SK-N-SH (cell line): Measurements from ENCODE around the gene OR8A1. TPM values are rescaled to one million over a fixed set of nuclear protein-coding genes. Genes with fewer than 3 reads are reported as not detected.

ENCODE experiments used
- CTCF ChIA-PET: fragments of 300-600, 350-600 bp; formaldehyde crosslinking; extraction: SDS; loops from one replicate; lab custom pipeline; 2021; lab: Yijun Ruan, JAX
- POLR2A ChIA-PET: fragments of 350-600 bp; sonication (Branson Sonifier 250); formaldehyde crosslinking; extraction: SDS; loops from one replicate; lab custom pipeline; 2020; ENCODE audit warnings: antibody characterized with exemption, inconsistent platforms; lab: Yijun Ruan, JAX
- DNase-seq: peaks from one replicate; pipeline ENCODE4 v3.0.0; 2012
- H2AFZ ChIP-seq: fragments of 200-600 bp; sonication (generic); 2 replicates; pipeline ENCODE4 v1.8.1; 2016; ENCODE audit warnings: antibody characterized with exemption, mild to moderate bottlenecking, low read depth
- H3F3A ChIP-seq: fragments of 200-600 bp; sonication (generic); replicated peaks from 2 replicates; pipeline ENCODE3; 2016; ENCODE audit warnings: antibody characterized with exemption, mild to moderate bottlenecking; ENCODE audit not compliant: insufficient read depth
- H3K27ac ChIP-seq, 2 experiments: fragments of 200-500 bp in 1 of 2; fragments of 200-600 bp in 1 of 2; sonication (Bioruptor generic) in 1 of 2; sonication (generic), shearing (Covaris generic) in 1 of 2; 2 replicates each; pipeline versions ENCODE4 v1.5.1 to v1.6.1; 2014 to 2016; ENCODE audit warnings: low read depth in 2 of 2, inconsistent platforms in 1 of 2, low read length in 1 of 2, mild to moderate bottlenecking in 1 of 2, mixed read lengths in 1 of 2
- H3K27me3 ChIP-seq: fragments of 200-600 bp; sonication (generic), shearing (Covaris generic); 2 replicates; pipeline ENCODE4 v1.6.1; 2016; ENCODE audit warnings: mixed run types; ENCODE audit not compliant: insufficient read depth
- H3K36me3 ChIP-seq, 2 experiments: fragments of 200-500 bp in 1 of 2; fragments of 200-600 bp in 1 of 2; sonication (Bioruptor generic) in 1 of 2; sonication (generic) in 1 of 2; replicated peaks in 1 of 2; 2 replicates each; pipeline versions ENCODE3 to v1.5.1; 2014 to 2016; ENCODE audit warnings: low read length in 1 of 2, mild to moderate bottlenecking in 1 of 2; ENCODE audit not compliant: insufficient read depth in 2 of 2, control insufficient read depth in 1 of 2
- H3K4me1 ChIP-seq, 2 experiments: fragments of 200-500 bp in 1 of 2; fragments of 200-600 bp in 1 of 2; sonication (Bioruptor generic) in 1 of 2; sonication (generic), shearing (Covaris generic) in 1 of 2; 2 replicates each; pipeline versions ENCODE4 v1.5.1 to v1.6.1; 2014 to 2016; ENCODE audit warnings: low read depth in 1 of 2, low read length in 1 of 2, mixed run types in 1 of 2; ENCODE audit not compliant: insufficient read depth in 2 of 2, control insufficient read depth in 1 of 2
- H3K4me2 ChIP-seq: fragments of 200-600 bp; sonication (generic), shearing (Covaris generic); 2 replicates; pipeline ENCODE4 v1.6.1; 2017; ENCODE audit warnings: mixed run types
- H3K4me3 ChIP-seq, 2 experiments: fragments of 200-500 bp in 1 of 2; fragments of 200-600 bp in 1 of 2; sonication (Bioruptor generic) in 1 of 2; sonication (generic), shearing (Covaris generic) in 1 of 2; 2 replicates each; pipeline versions ENCODE4 v1.5.1 to v1.8.1; 2014 to 2016; ENCODE audit warnings: low read depth in 2 of 2, inconsistent platforms in 1 of 2, low read length in 1 of 2, mild to moderate bottlenecking in 1 of 2, mixed read lengths in 1 of 2, moderate library complexity in 1 of 2
- H3K79me2 ChIP-seq: fragments of 200-600 bp; sonication (generic); 2 replicates; pipeline ENCODE4 v1.8.1; 2017; ENCODE audit warnings: mild to moderate bottlenecking; ENCODE audit not compliant: insufficient read depth
- H3K9ac ChIP-seq: fragments of 200-600 bp; sonication (generic); 2 replicates; pipeline ENCODE4 v1.6.1; 2017; ENCODE audit warnings: mixed run types
- H3K9me2 ChIP-seq: fragments of 200-600 bp; sonication (generic); 2 replicates; pipeline ENCODE4 v1.6.1; 2017; ENCODE audit warnings: mixed run types
- H3K9me3 ChIP-seq: fragments of 200-600 bp; sonication (generic); 2 replicates; pipeline ENCODE4 v1.6.1; 2017; ENCODE audit warnings: mixed run types, mild to moderate bottlenecking, moderate library complexity
- H4K20me1 ChIP-seq: fragments of 200-600 bp; sonication (generic); 2 replicates; pipeline ENCODE4 v1.6.1; 2017; ENCODE audit warnings: mild to moderate bottlenecking, mixed run types; ENCODE audit not compliant: insufficient read depth
- CTCF ChIP-seq: fragments of 200-600 bp; sonication (generic); IDR thresholded peaks from 2 replicates; pipeline ENCODE4 v1.6.1; 2017; ENCODE audit warnings: antibody characterized with exemption, mild to moderate bottlenecking, moderate library complexity
- EZH2phosphoT487 ChIP-seq: fragments of 200-600 bp; sonication (generic); IDR thresholded peaks from 2 replicates; pipeline ENCODE4 v1.6.1; 2017; ENCODE audit warnings: low read depth, mixed run types, mild to moderate bottlenecking, antibody characterized with exemption, moderate library complexity, borderline replicate concordance
- GABPA ChIP-seq: IDR thresholded peaks from 2 replicates; pipeline ENCODE4 v1.4.0; 2012; ENCODE audit warnings: low read depth, mild to moderate bottlenecking
- IRF3 ChIP-seq: fragments of 150-350 bp; IDR thresholded peaks from 2 replicates; pipeline ENCODE4 v1.6.1; 2016; ENCODE audit warnings: mild to moderate bottlenecking, low read depth, low read length
- JUND ChIP-seq: IDR thresholded peaks from 2 replicates; pipeline ENCODE4 v1.4.0; 2012
- MXI1 ChIP-seq: IDR thresholded peaks from 2 replicates; pipeline ENCODE4 v1.6.1; 2012; ENCODE audit warnings: mild to moderate bottlenecking, low read depth, low read length, improper control_type of control experiment
- NFIC ChIP-seq: IDR thresholded peaks from 2 replicates; pipeline ENCODE4 v1.4.0; 2012; ENCODE audit warnings: borderline replicate concordance
- NRF1 ChIP-seq: IDR thresholded peaks from 2 replicates; pipeline ENCODE4 v1.6.1; 2012; ENCODE audit warnings: low read depth, mild to moderate bottlenecking, low read length
- POLR2AphosphoS5 ChIP-seq: IDR thresholded peaks from 2 replicates; pipeline ENCODE4 v1.6.1; 2012; ENCODE audit warnings: low read depth, low read length
- WGBS: methylation state at CpG from one replicate; pipeline ENCODE4 v1.1.6; 2017; ENCODE audit warnings: low lambda C conversion rate; 5-methylcytosine and 5-hydroxymethylcytosine counted together
- polyA plus RNA-seq, 3 experiments: library from polyadenylated mRNA; depleted of rRNA; stranded (reverse); fragments of >200 nt; gene quantifications; 2 replicates each; pipeline ENCODE4 v1.2.3, GENCODE V29; 2012
- TF ChIP-seq, protein P1 (sequence below): IDR thresholded peaks from 2 replicates; pipeline ENCODE4 v1.4.0; 2012; ENCODE audit warnings: low read depth, borderline replicate concordance

OR8A1 gene
- polyA plus RNA-seq, 1 of the 3 experiments (the other 2 are of a cell fraction): not detected

- TF ChIP-seq, protein P1, sequence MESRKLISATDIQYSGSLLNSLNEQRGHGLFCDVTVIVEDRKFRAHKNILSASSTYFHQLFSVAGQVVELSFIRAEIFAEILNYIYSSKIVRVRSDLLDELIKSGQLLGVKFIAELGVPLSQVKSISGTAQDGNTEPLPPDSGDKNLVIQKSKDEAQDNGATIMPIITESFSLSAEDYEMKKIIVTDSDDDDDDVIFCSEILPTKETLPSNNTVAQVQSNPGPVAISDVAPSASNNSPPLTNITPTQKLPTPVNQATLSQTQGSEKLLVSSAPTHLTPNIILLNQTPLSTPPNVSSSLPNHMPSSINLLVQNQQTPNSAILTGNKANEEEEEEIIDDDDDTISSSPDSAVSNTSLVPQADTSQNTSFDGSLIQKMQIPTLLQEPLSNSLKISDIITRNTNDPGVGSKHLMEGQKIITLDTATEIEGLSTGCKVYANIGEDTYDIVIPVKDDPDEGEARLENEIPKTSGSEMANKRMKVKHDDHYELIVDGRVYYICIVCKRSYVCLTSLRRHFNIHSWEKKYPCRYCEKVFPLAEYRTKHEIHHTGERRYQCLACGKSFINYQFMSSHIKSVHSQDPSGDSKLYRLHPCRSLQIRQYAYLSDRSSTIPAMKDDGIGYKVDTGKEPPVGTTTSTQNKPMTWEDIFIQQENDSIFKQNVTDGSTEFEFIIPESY: no peak
These were observed 14.0 kb downstream of the OR8A1 start (continued) for GRCh38 chr11:124583781-124584180.

- DNase-seq: no peak
- no peaks in the 10 kb centered on the region for H4K20me1 ChIP-seq
- H3K9me2 ChIP-seq: no peaks in the 10 kb centered on the region
- no peak overlapping the region for H2AFZ ChIP-seq
- H3K36me3 ChIP-seq: no peaks in the 10 kb centered on the region
- 10% methylated on average over 4 of the region's 4 CpGs for WGBS
- no peaks in the 10 kb centered on the region for H3K4me1 ChIP-seq
- no peaks in the 10 kb centered on the region for H3F3A ChIP-seq
- H3K79me2 ChIP-seq: no peaks in the 10 kb centered on the region
- POLR2A ChIA-PET: no interaction called here
- CTCF ChIA-PET: interaction anchor here (0.6 to 2.7 kb wide), 14 partner anchors 9 to 520 kb away, joined by 3 to 27 read pairs (median 6); partner anchors contain the start of gene OR8A1
- H3K27me3 ChIP-seq: peaks cover 46% of the 10 kb centered on the region; the same call in 1 of the 2 replicates
- no peak for TF ChIP-seq POLR2AphosphoS5
- no peak for TF ChIP-seq NRF1
- TF ChIP-seq JUND: no peak
- TF ChIP-seq EZH2phosphoT487: no peak
- TF ChIP-seq MXI1: no peak
- TF ChIP-seq CTCF: no peak
- no peak for TF ChIP-seq GABPA
- TF ChIP-seq IRF3: no peak
- no peak for TF ChIP-seq NFIC
- no peak overlapping the region for H3K4me2 ChIP-seq
- no peak overlapping the region for H3K9ac ChIP-seq
- no peaks in the 10 kb centered on the region for H3K9me3 ChIP-seq
- no peak overlapping the region for H3K27ac ChIP-seq
- H3K4me3 ChIP-seq: no peak overlapping the region
These were observed 15.0 kb downstream of the OR8A1 start for GRCh38 chr11:124584681-124585372.
